ENCODE results near the gene KCNQ1. TPM values are rescaled to one million over a fixed set of nuclear protein-coding genes. Genes with fewer than 3 reads are reported as not detected.

KCNQ1 gene
- total RNA-seq, 4 donors from 2014 or later = 5.6 to 46.8 (median 24.6) TPM

GRCh38 chr11:2521081-2521732, 76.4 kb downstream of the KCNQ1 start:
- intact Hi-C loops (cut with DNase I; ENCODE audit: low total_unique reads) = loop anchor here (10.0 kb wide), 1 partner anchor 326 kb away; no protein-coding TSS in a partner anchor
- WGBS, 2 donors (ENCODE audit: low coverage in 1 of 2) = 81 to 85% methylated on average over 7 to 26 of the region's 26 CpGs
- no peaks in the 10 kb centered on the region for H3K36me3 ChIP-seq
- DNase-seq = peak; percentile 4
- H3K27ac ChIP-seq = no peak overlapping the region
- peaks cover 2 to 4% (median 2%) of the 10 kb centered on the region in 4 donors for H3K4me1 ChIP-seq
- no peaks in the 10 kb centered on the region for H3K27me3 ChIP-seq
- no peak overlapping the region for H3K4me3 ChIP-seq
- no peaks in the 10 kb centered on the region for H3K9me3 ChIP-seq
- no peak for TF ChIP-seq POLR2A (IDR thresholded peaks at IDR 0.05)
- TF ChIP-seq CTCF (IDR thresholded peaks at IDR 0.05) = no peak
- TF ChIP-seq EP300 (IDR thresholded peaks at IDR 0.05; ENCODE audit: low read depth) = no peak
- no peak for TF ChIP-seq POLR2AphosphoS5 (IDR thresholded peaks at IDR 0.05)
- in situ Hi-C loops (cut with MboI; ENCODE audit: low pct_ligation_motif_present in 1 of 4, low pct_unique_long_range_greater_than_20kb in 1 of 4, low sequenced_read_pairs in 3 of 4) = loop anchor here in 1 of 4 donors (10.0 kb wide), 1 partner anchor 86 kb away; no protein-coding TSS in a partner anchor

GRCh38 chr11:2521733-2522630, 77.2 kb downstream of the KCNQ1 start:
- H3K4me1 ChIP-seq = peaks cover 7 to 11% (median 10%) of the 10 kb centered on the region in 4 donors
- no peaks in the 10 kb centered on the region for H3K36me3 ChIP-seq
- H3K9me3 ChIP-seq = no peaks in the 10 kb centered on the region
- no peaks in the 10 kb centered on the region for H3K27me3 ChIP-seq
- intact Hi-C loops (cut with DNase I; ENCODE audit: low total_unique reads) (loop anchor here (10.0 kb wide), 1 partner anchor 327 kb away; no protein-coding TSS in a partner anchor), in situ Hi-C loops (cut with MboI; ENCODE audit: low pct_ligation_motif_present in 1 of 4, low pct_unique_long_range_greater_than_20kb in 1 of 4, low sequenced_read_pairs in 3 of 4) (loop anchor here in 1 of 4 donors (10.0 kb wide), 1 partner anchor 87 kb away; no protein-coding TSS in a partner anchor)
- peak; percentile 3 for DNase-seq
- no peak overlapping the region for H3K27ac ChIP-seq
- 83 to 89% methylated on average over 1 to 33 of the region's 35 CpGs for WGBS, 2 donors (ENCODE audit: low coverage in 1 of 2)
- no peak overlapping the region for H3K4me3 ChIP-seq
- no peak for TF ChIP-seq POLR2AphosphoS5 (IDR thresholded peaks at IDR 0.05)
- no peak for TF ChIP-seq POLR2A (IDR thresholded peaks at IDR 0.05)
- TF ChIP-seq CTCF (IDR thresholded peaks at IDR 0.05) = no peak

- WGBS, 2 donors (ENCODE audit: low coverage in 1 of 2) = 87 to 90% methylated on average over 4 to 17 of the region's 17 CpGs
- peak; percentile 4 for DNase-seq
- no peak for TF ChIP-seq CTCF (IDR thresholded peaks at IDR 0.05)
- TF ChIP-seq POLR2AphosphoS5 (IDR thresholded peaks at IDR 0.05) = no peak
- TF ChIP-seq POLR2A (IDR thresholded peaks at IDR 0.05) = no peak
- no peak for TF ChIP-seq EP300 (IDR thresholded peaks at IDR 0.05; ENCODE audit: low read depth)
Observed at GRCh38 chr11:2522631-2523255, 77.9 kb downstream of the KCNQ1 start.

More at GRCh38 chr11:2522631-2523255, 77.9 kb downstream of the KCNQ1 start:
- intact Hi-C loops (cut with DNase I; ENCODE audit: low total_unique reads) = loop anchor here (10.0 kb wide), 1 partner anchor 328 kb away; no protein-coding TSS in a partner anchor
- Histone ChIP-seq H3K27me3 (no peaks in the 10 kb centered on the region), H3K4me3 (no peak overlapping the region), H3K9me3 (no peaks in the 10 kb centered on the region), H3K36me3 (no peaks in the 10 kb centered on the region), H3K27ac (no peak overlapping the region), H3K4me1 (peaks cover 11 to 18% (median 17%) of the 10 kb centered on the region in 4 donors)
- in situ Hi-C loops (cut with MboI; ENCODE audit: low pct_ligation_motif_present in 1 of 4, low pct_unique_long_range_greater_than_20kb in 1 of 4, low sequenced_read_pairs in 3 of 4) = loop anchor here in 1 of 4 donors (10.0 kb wide), 1 partner anchor 88 kb away; no protein-coding TSS in a partner anchor
